Panc1 (cell line): ENCODE data around the gene SPSB3. TPM values are rescaled to one million over a fixed set of nuclear protein-coding genes. Genes with fewer than 3 reads are reported as not detected.

ENCODE experiments used
- ATAC-seq: fragments of 200-7000 bp; cut with Tn5 transposase; 2 replicates; pipeline ENCODE4 v1.9.1; 2020; ENCODE audit warnings: mild to moderate bottlenecking, moderate library complexity
- BruUV-seq: library from RNA; stranded (reverse); fragments of 400-500 nt; replicated peaks from 2 replicates; lab custom pipeline; 2021; lab: Mats Ljungman, UMichigan
- CTCF ChIA-PET: fragments of 300-600 bp; sonication (Branson Sonifier 250); formaldehyde crosslinking; loops from one replicate; lab custom pipeline; 2022; ENCODE audit warnings: antibody characterized with exemption; lab: Charles Lee
- POLR2A ChIA-PET: fragments of 300-600 bp; sonication (Branson Sonifier 250); formaldehyde crosslinking; loops from one replicate; lab custom pipeline; 2022; ENCODE audit warnings: antibody characterized with exemption; lab: Charles Lee
- DNase-seq: peaks from one replicate; pipeline ENCODE4 v3.0.0-alpha.2; 2010; ENCODE audit warnings: low read depth, low spot score
- H3K27ac ChIP-seq: 2 replicates; pipeline ENCODE4 v1.5.1; 2011; ENCODE audit warnings: mild to moderate bottlenecking, low read length, inconsistent platforms
- H3K27me3 ChIP-seq: fragments of 200-500 bp; sonication (Bioruptor generic); 2 replicates; pipeline ENCODE4 v1.6.0; 2014; ENCODE audit warnings: low read length, inconsistent platforms; ENCODE audit not compliant: control insufficient read depth, insufficient read depth
- H3K36me3 ChIP-seq: fragments of 200-500 bp; sonication (Bioruptor generic); 2 replicates; pipeline ENCODE4 v1.5.1; 2014; ENCODE audit warnings: inconsistent platforms, mild to moderate bottlenecking, low read length, moderate library complexity; ENCODE audit not compliant: control insufficient read depth, insufficient read depth
- H3K4me1 ChIP-seq: 2 replicates; pipeline ENCODE4 v1.5.1; 2011; ENCODE audit warnings: inconsistent platforms, mild to moderate bottlenecking, low read length, moderate library complexity; ENCODE audit not compliant: control insufficient read depth, insufficient read depth
- H3K4me3 ChIP-seq, 2 experiments: 2 replicates each; pipeline ENCODE4 v1.5.1; 2011 to 2012; ENCODE audit warnings: low read depth in 2 of 2, low read length in 2 of 2, mild to moderate bottlenecking in 2 of 2, inconsistent platforms in 1 of 2, moderate library complexity in 1 of 2
- H3K9me3 ChIP-seq: fragments of 200-500 bp; sonication (Bioruptor generic); 2 replicates; pipeline ENCODE4 v1.5.1; 2014; ENCODE audit warnings: low read depth, mild to moderate bottlenecking, inconsistent platforms, low read length, moderate library complexity; ENCODE audit not compliant: control insufficient read depth, insufficient read depth
- CTCF ChIP-seq: fragments of 450-650 bp; IDR thresholded peaks from 2 replicates; pipeline ENCODE4 v1.5.1; 2017; ENCODE audit warnings: mild to moderate bottlenecking
- POLR2AphosphoS5 ChIP-seq: IDR thresholded peaks from 2 replicates; pipeline ENCODE4 v1.6.1; 2012; ENCODE audit warnings: mild to moderate bottlenecking, low read depth, low read length, moderate library complexity
- REST ChIP-seq, 2 experiments: IDR thresholded peaks; 2 replicates each; pipeline ENCODE4 v1.6.1; 2011 to 2012; ENCODE audit warnings: low read depth in 2 of 2, control low read depth in 1 of 2, low read length in 1 of 2, mild to moderate bottlenecking in 1 of 2, moderate library complexity in 1 of 2; ENCODE audit not compliant: insufficient read depth in 1 of 2
- SIN3A ChIP-seq: IDR thresholded peaks from 2 replicates; pipeline ENCODE4 v1.6.1; 2012; ENCODE audit warnings: low read depth, mild to moderate bottlenecking, low read length, moderate library complexity, borderline replicate concordance; ENCODE audit not compliant: insufficient read depth
- TCF7L2 ChIP-seq: IDR thresholded peaks from 2 replicates; pipeline ENCODE4 v1.6.1; 2011; ENCODE audit warnings: mild to moderate bottlenecking, low read depth, low read length, inconsistent platforms
- in situ Hi-C: cut with HindIII; loops from 2 replicates; pipeline ENCODE4 v1.10.0; 2016; ENCODE audit warnings: low sequenced_read_pairs, low pct_unique_long_range_greater_than_20kb
- intact Hi-C: fragments of 100-400 bp; cut with micrococcal nuclease; formaldehyde crosslinking; loops from one replicate; pipeline ENCODE4 v1.10.0; 2022; ENCODE audit not compliant: unreplicated experiment
- total RNA-seq: library from RNA; stranded (reverse); gene quantifications from one replicate; pipeline ENCODE4 v1.2.1, GENCODE V29; 2021; ENCODE audit not compliant: unreplicated experiment

Gene SPSB3
- total RNA-seq, 1 experiment from 2014 or later, result 23.0 TPM

- H3K4me3 ChIP-seq, result no peak overlapping the region
- H3K27me3 ChIP-seq, result no peaks in the 10 kb centered on the region
- in situ Hi-C loops (no loop called here), intact Hi-C loops (no loop called here)
- H3K36me3 ChIP-seq, result no peaks in the 10 kb centered on the region
- BruUV-seq, result no TSS peak
- DNase-seq (no peak), ATAC-seq (no peak)
- no peak for TF ChIP-seq REST (IDR thresholded peaks at IDR 0.05; ENCODE audit: insufficient read depth in 1 of 2, low read depth in 2 of 2, low read length in 1 of 2)
- no peak for TF ChIP-seq POLR2AphosphoS5
- TF ChIP-seq SIN3A, result no peak
- no peaks in the 10 kb centered on the region for H3K9me3 ChIP-seq
- H3K27ac ChIP-seq, result no peak overlapping the region
- peaks cover 3% of the 10 kb centered on the region; the same call in 1 of the 2 replicates for H3K4me1 ChIP-seq
- ChIA-PET CTCF (no interaction called here), POLR2A (no interaction called here)
Measured at GRCh38 chr16:1790611-1791255, 8.4 kb upstream of the SPSB3 start.

GRCh38 chr16:1790261-1790610 lies 7.9 kb upstream of the SPSB3 start:
- Histone ChIP-seq H3K27me3 (no peaks in the 10 kb centered on the region), H3K36me3 (no peaks in the 10 kb centered on the region), H3K4me1 (peaks cover 3% of the 10 kb centered on the region; the same call in 1 of the 2 replicates), H3K27ac (no peak overlapping the region), H3K9me3 (no peaks in the 10 kb centered on the region), H3K4me3 (no peak overlapping the region)
- ATAC-seq (no peak), DNase-seq (no peak)
- no peak for TF ChIP-seq POLR2AphosphoS5
- TF ChIP-seq REST (IDR thresholded peaks at IDR 0.05; ENCODE audit: insufficient read depth in 1 of 2, low read depth in 2 of 2, low read length in 1 of 2), result no peak
- POLR2A ChIA-PET, result no interaction called here
- in situ Hi-C loops, result no loop called here
- intact Hi-C loops, result no loop called here
- BruUV-seq, result no TSS peak
- CTCF ChIA-PET, result no interaction called here

GRCh38 chr16:1789643-1790045 lies 7.3 kb upstream of the SPSB3 start:
- no TSS peak for BruUV-seq
- Histone ChIP-seq H3K27me3 (no peaks in the 10 kb centered on the region), H3K36me3 (no peaks in the 10 kb centered on the region), H3K9me3 (no peaks in the 10 kb centered on the region), H3K4me3 (no peak overlapping the region), H3K27ac (no peak overlapping the region), H3K4me1 (peaks cover 3% of the 10 kb centered on the region; the same call in 1 of the 2 replicates)
- ATAC-seq, result no peak
- TF ChIP-seq CTCF (no peak), TCF7L2 (no peak), POLR2AphosphoS5 (no peak), REST (IDR thresholded peaks at IDR 0.05; ENCODE audit: insufficient read depth in 1 of 2, low read depth in 2 of 2, low read length in 1 of 2) (no peak), SIN3A (no peak)
- in situ Hi-C loops, result no loop called here
- ChIA-PET POLR2A (no interaction called here), CTCF (no interaction called here)
- intact Hi-C loops, result no loop called here
- DNase-seq, result no peak
